Neuronal stem cell (in vitro differentiated cells): Measurements from ENCODE around the gene PTCRA.
"Not testable (repeated sequence)": the region's sequence is repeated elsewhere in the genome, so short reads cannot be mapped to it uniquely, and the experiment has no call there.

Experiments
- DNase-seq: peaks from one replicate; pipeline ENCODE4 v3.0.0-alpha.2; 2013; ENCODE audit warnings: low spot score
- H2AFZ ChIP-seq: one replicate; pipeline ENCODE4 v1.6.1; 2013; ENCODE audit warnings: mild to moderate bottlenecking, low read length, inconsistent platforms
- H2AK5ac ChIP-seq: 2 replicates; pipeline ENCODE4 v1.6.1; 2013; ENCODE audit warnings: low read depth, mild to moderate bottlenecking, inconsistent platforms, low read length, moderate library complexity, mixed read lengths
- H2BK120ac ChIP-seq: 2 replicates; pipeline ENCODE4 v1.6.1; 2013; ENCODE audit warnings: low read depth, mild to moderate bottlenecking, inconsistent platforms, low read length, moderate library complexity, mixed read lengths
- H2BK12ac ChIP-seq: one replicate; pipeline ENCODE4 v1.6.1; 2013; ENCODE audit warnings: low read length, inconsistent platforms
- H2BK15ac ChIP-seq: 2 replicates; pipeline ENCODE4 v1.6.1; 2013; ENCODE audit warnings: mild to moderate bottlenecking, low read length, inconsistent platforms, mixed read lengths
- H2BK5ac ChIP-seq: one replicate; pipeline ENCODE4 v1.6.1; 2013; ENCODE audit warnings: inconsistent platforms, mild to moderate bottlenecking, low read length, moderate library complexity
- H3K14ac ChIP-seq: one replicate; pipeline ENCODE4 v1.6.1; 2013; ENCODE audit warnings: low read length, inconsistent platforms
- H3K18ac ChIP-seq: 2 replicates; pipeline ENCODE4 v1.6.1; 2013; ENCODE audit warnings: low read length, inconsistent platforms
- H3K23ac ChIP-seq: 2 replicates; pipeline ENCODE4 v1.6.1; 2013; ENCODE audit warnings: low read depth, mild to moderate bottlenecking, mixed read lengths, low read length, inconsistent platforms; ENCODE audit not compliant: poor library complexity
- H3K27ac ChIP-seq: replicated peaks from 3 replicates; pipeline ENCODE4 v1.5.1; 2013; ENCODE audit warnings: low read length, inconsistent platforms
- H3K27me3 ChIP-seq, 3 experiments: 2 replicates each; pipeline ENCODE4 v1.6.1; 2013; ENCODE audit warnings: low read length in 3 of 3, mild to moderate bottlenecking in 2 of 3, inconsistent platforms in 1 of 3, low read depth in 1 of 3, mixed read lengths in 1 of 3, moderate library complexity in 1 of 3; ENCODE audit not compliant: control insufficient read depth in 3 of 3, insufficient read depth in 3 of 3
- H3K36me3 ChIP-seq, 2 donors: replicated peaks in 1 of 2; 2 replicates each; pipeline ENCODE4 v1.6.1; 2013; ENCODE audit warnings: low read length in 2 of 2; ENCODE audit not compliant: control insufficient read depth in 2 of 2, insufficient read depth in 2 of 2
- H3K4ac ChIP-seq: 2 replicates; pipeline ENCODE4 v1.6.1; 2013; ENCODE audit warnings: inconsistent platforms, mild to moderate bottlenecking, low read length, moderate library complexity
- H3K4me1 ChIP-seq, 2 donors: 1 replicate in 1 of 2; 2 replicates in 1 of 2; pipeline ENCODE4 v1.6.1; 2013; ENCODE audit warnings: low read length in 2 of 2, low read depth in 1 of 2; ENCODE audit not compliant: control insufficient read depth in 2 of 2, insufficient read depth in 1 of 2
- H3K4me2 ChIP-seq: one replicate; pipeline ENCODE4 v1.6.1; 2013; ENCODE audit warnings: mild to moderate bottlenecking, low read length, inconsistent platforms; ENCODE audit not compliant: insufficient read depth, poor library complexity, severe bottlenecking
- H3K4me3 ChIP-seq, 2 donors: 2 replicates each; pipeline ENCODE4 v1.5.1; 2013; ENCODE audit warnings: low read length in 2 of 2, mild to moderate bottlenecking in 2 of 2, inconsistent platforms in 1 of 2, moderate library complexity in 1 of 2
- H3K79me1 ChIP-seq: one replicate; pipeline ENCODE4 v1.6.1; 2013; ENCODE audit warnings: low read depth, mild to moderate bottlenecking, inconsistent platforms, low read length, moderate library complexity
- H3K9ac ChIP-seq: one replicate; pipeline ENCODE4 v1.6.1; 2013; ENCODE audit warnings: mild to moderate bottlenecking, low read depth, low read length, inconsistent platforms; ENCODE audit not compliant: poor library complexity
- H3K9me3 ChIP-seq, 2 donors: replicated peaks in 1 of 2; 2 replicates each; pipeline versions ENCODE3 to v1.6.1; 2013; ENCODE audit warnings: low read length in 2 of 2, mild to moderate bottlenecking in 2 of 2, inconsistent platforms in 1 of 2, low read depth in 1 of 2, mixed read lengths in 1 of 2, moderate library complexity in 1 of 2; ENCODE audit not compliant: control insufficient read depth in 2 of 2, insufficient read depth in 1 of 2
- H4K8ac ChIP-seq: one replicate; pipeline ENCODE4 v1.6.1; 2013; ENCODE audit warnings: low read depth, mild to moderate bottlenecking, inconsistent platforms, low read length, moderate library complexity
- H4K91ac ChIP-seq: one replicate; pipeline ENCODE4 v1.6.1; 2013; ENCODE audit warnings: low read length, low read depth, mild to moderate bottlenecking, inconsistent platforms; ENCODE audit not compliant: poor library complexity
- WGBS, 2 donors: extraction: QIAGEN DNeasy Blood & Tissue Kit; methylation state at CpG; one replicate each; pipeline ENCODE4 v1.1.7; 2013; ENCODE audit warnings: missing lambda C conversion rate in 2 of 2, mixed read lengths in 1 of 2; ENCODE audit not compliant: insufficient read length in 2 of 2, insufficient replicate concordance in 1 of 2; ENCODE audit errors: extremely low coverage in 2 of 2; 5-methylcytosine and 5-hydroxymethylcytosine counted together

Gene PTCRA

GRCh38 chr6:42885702-42886101 lies 30.2 kb upstream of the PTCRA start:
- H3K79me1 ChIP-seq, result peaks cover 5% of the 10 kb centered on the region
- H2BK12ac ChIP-seq, result no peak overlapping the region
- no peak overlapping the region for H3K18ac ChIP-seq
- H2BK5ac ChIP-seq, result no peak overlapping the region
- peaks cover 32 to 65% of the 10 kb centered on the region in 2 donors for H3K36me3 ChIP-seq
- no peak overlapping the region for H3K4me3 ChIP-seq
- H3K27ac ChIP-seq, result no peak overlapping the region
- H3K4ac ChIP-seq, result no peak overlapping the region
- no CpG with 5 or more reads among the region's 4 CpGs for WGBS, 2 donors
- no peak overlapping the region for H2AFZ ChIP-seq
- no peak overlapping the region for H3K9ac ChIP-seq
- H3K4me1 ChIP-seq, result peaks cover 0 to 3% of the 10 kb centered on the region in 2 donors
- H3K4me2 ChIP-seq, result no peak overlapping the region
- H3K14ac ChIP-seq, result no peak overlapping the region
- no peak overlapping the region for H2AK5ac ChIP-seq
- H3K9me3 ChIP-seq, result no peaks in the 10 kb centered on the region
- DNase-seq, result no peak
- no peak overlapping the region for H2BK120ac ChIP-seq
- no peaks in the 10 kb centered on the region for H3K27me3 ChIP-seq
- no peak overlapping the region for H4K91ac ChIP-seq
- no peak overlapping the region for H2BK15ac ChIP-seq
- no peak overlapping the region for H4K8ac ChIP-seq
- no peak overlapping the region for H3K23ac ChIP-seq

DNA sequence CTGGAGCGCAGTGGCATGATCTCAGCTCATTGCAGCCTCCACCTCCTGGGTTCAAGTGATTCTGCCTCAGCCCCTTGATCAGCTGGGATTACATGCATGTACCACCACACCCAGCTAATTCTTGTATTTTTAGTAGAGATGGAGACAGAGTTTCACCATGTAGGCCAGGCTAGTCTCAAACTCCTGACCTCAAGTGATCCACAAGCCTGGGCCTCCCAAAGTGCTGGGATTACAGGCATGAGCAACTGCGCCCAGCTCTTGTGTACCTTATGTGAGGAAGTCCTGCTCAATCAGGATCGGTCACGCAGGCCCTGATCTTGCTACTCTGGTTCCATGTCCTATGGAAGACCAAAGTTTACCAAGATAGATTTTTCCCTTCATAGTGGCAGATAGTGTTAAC lies 27.7 kb upstream of the PTCRA start:
- not testable (repeated sequence) for H3K23ac ChIP-seq, H3K27ac ChIP-seq, H3K79me1 ChIP-seq, H3K9ac ChIP-seq, H3K4me1 ChIP-seq, H4K8ac ChIP-seq, H3K18ac ChIP-seq, H3K4me2 ChIP-seq, H3K27me3 ChIP-seq, H2AFZ ChIP-seq, DNase-seq, H2BK120ac ChIP-seq, H3K14ac ChIP-seq, H3K9me3 ChIP-seq, H2AK5ac ChIP-seq, H3K4ac ChIP-seq, H3K4me3 ChIP-seq, H2BK12ac ChIP-seq, H4K91ac ChIP-seq, H2BK15ac ChIP-seq, H2BK5ac ChIP-seq
- WGBS, 2 donors, result no CpG with 5 or more reads among the region's 4 CpGs
- peaks cover 26 to 42% of the 10 kb centered on the region in 2 donors for H3K36me3 ChIP-seq

DNA sequence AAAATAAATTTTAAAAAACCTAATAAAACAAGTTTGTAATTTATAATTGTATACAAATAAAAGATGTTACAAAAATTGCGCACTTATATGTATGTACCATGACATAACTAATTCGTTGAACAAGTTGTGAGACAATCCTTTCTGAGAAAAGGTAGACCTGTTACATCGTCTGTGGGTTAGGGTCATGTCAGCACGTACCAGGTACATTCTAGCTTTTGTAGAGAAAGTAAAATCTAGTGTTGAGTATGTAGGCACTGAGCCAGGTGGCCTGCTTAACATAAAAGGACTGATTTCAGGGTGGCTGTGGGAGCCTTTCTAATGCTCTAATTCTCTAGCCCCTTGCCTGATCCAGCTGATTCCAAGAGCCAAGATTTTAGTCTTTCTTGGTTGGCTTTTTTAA lies 26.0 kb upstream of the PTCRA start:
- Histone ChIP-seq H3K9me3 (no peaks in the 10 kb centered on the region), H2BK120ac (no peak overlapping the region), H4K91ac (no peak overlapping the region), H3K27me3 (no peaks in the 10 kb centered on the region), H4K8ac (no peak overlapping the region), H3K4me3 (peak overlapping the region in 1 of 2 donors; percentile 76), H2BK12ac (no peak overlapping the region), H3K9ac (no peak overlapping the region), H3K4me2 (peak overlapping the region; percentile 32), H3K4ac (no peak overlapping the region), H3K36me3 (peaks cover 10 to 26% of the 10 kb centered on the region in 2 donors), H3K4me1 (peaks cover 6% of the 10 kb centered on the region in 2 donors), H2BK15ac (no peak overlapping the region), H2AK5ac (no peak overlapping the region), H3K18ac (no peak overlapping the region), H2AFZ (no peak overlapping the region), H3K23ac (no peak overlapping the region), H3K79me1 (no peaks in the 10 kb centered on the region), H2BK5ac (no peak overlapping the region), H3K14ac (no peak overlapping the region), H3K27ac (peak overlapping the region; percentile 99)
- DNase-seq, result no peak
- no CpG with 5 or more reads among the region's 4 CpGs for WGBS, 2 donors

DNA sequence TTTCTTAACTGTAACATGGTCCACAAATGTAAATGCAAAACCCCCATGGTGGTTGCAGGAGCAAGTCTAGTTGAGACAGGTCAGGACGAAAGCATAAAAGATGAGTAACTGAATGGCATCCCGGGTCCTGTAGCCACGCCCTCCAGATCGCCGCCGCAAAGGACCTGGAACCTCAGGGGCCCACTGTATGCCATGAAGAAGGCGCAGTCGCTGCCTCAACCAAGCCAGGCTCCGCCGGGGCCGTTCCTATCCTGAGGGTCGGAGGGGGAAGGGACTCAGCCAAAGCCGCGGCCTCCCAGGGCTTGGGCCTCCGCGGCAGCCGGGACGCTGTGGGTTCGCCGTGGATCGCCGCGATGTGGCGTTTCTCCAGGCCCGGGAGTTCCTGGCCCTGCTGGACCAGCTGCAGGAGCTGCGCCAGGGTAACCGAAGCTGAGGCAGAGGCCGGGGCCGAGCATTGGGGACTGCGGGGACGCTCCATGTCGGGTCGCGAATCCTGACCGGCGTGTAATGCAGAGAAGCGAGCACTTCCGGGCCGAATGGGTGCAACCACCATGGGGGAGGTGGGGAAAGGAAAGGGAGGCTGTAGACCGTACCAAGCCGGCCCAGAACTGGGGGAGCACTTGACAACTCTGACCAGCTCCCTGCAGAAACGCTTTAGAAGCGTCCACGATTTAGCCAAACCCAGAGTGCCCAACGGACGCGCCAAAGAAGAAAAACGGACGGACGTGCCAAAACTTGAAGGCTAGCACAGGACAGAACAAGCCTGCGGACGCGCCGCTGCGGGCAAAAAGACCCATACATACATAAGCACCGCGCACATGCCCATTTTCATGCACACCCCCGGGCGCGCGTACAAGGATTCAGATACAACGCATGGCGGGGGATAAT lies 25.3 kb upstream of the PTCRA start:
- Histone ChIP-seq H3K36me3 (peaks cover 7 to 18% of the 10 kb centered on the region in 2 donors), H3K18ac (peak overlapping the region; percentile 100), H2BK120ac (peak overlapping the region; percentile 89), H2BK15ac (no peak overlapping the region), H3K79me1 (no peaks in the 10 kb centered on the region), H2BK12ac (no peak overlapping the region), H2BK5ac (peak overlapping the region; percentile 33), H3K14ac (peak overlapping the region; percentile 72), H3K23ac (peak overlapping the region; percentile 98), H2AK5ac (peak overlapping the region; percentile 15), H3K27me3 (no peaks in the 10 kb centered on the region), H3K4me2 (peak overlapping the region; percentile 82), H3K4me3 (peak overlapping the region; percentile 76 to 99), H3K27ac (peak overlapping the region; percentile 99), H3K4ac (no peak overlapping the region), H3K4me1 (peaks cover 6% of the 10 kb centered on the region in 2 donors), H3K9me3 (no peaks in the 10 kb centered on the region), H2AFZ (peak overlapping the region; percentile 91), H4K8ac (peak overlapping the region; percentile 97), H3K9ac (peak overlapping the region; percentile 99), H4K91ac (peak overlapping the region; percentile 93)
- peak; percentile 92 for DNase-seq
- no CpG with 5 or more reads among the region's 63 CpGs for WGBS, 2 donors
